Measurements from ENCODE around the gene DENND1C. TPM values are rescaled to one million over a fixed set of nuclear protein-coding genes. Genes with fewer than 3 reads are reported as not detected.

Gene DENND1C
- total and polyA plus RNA-seq, 7 donors, result 0.17 to 0.93 (median 0.27) TPM

DNA sequence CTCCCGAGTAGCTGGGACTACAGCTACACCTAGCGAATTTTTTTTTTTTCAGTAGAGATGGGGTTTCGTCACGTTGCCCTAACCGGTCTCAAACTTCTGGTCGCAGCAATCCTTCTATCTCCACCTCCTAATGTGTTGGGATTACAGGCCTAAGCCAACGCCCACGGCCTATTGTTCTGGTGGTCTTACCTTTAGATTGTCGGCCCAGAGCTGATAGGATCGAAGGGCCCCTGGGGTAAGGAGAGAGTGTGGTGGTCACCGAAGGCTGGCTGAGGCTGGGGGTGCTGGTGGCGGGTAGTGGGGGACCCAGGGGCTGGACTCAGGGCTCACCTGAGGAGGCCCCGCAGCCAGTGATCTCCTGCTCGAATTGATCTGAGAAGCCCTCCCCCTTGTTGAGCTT, 10.5 kb downstream of the DENND1C start:
- no peaks in the 10 kb centered on the region for H3K36me3 ChIP-seq (ENCODE audit: insufficient read depth in 1 of 2, low read depth in 1 of 2)
- TF ChIP-seq, protein P1, sequence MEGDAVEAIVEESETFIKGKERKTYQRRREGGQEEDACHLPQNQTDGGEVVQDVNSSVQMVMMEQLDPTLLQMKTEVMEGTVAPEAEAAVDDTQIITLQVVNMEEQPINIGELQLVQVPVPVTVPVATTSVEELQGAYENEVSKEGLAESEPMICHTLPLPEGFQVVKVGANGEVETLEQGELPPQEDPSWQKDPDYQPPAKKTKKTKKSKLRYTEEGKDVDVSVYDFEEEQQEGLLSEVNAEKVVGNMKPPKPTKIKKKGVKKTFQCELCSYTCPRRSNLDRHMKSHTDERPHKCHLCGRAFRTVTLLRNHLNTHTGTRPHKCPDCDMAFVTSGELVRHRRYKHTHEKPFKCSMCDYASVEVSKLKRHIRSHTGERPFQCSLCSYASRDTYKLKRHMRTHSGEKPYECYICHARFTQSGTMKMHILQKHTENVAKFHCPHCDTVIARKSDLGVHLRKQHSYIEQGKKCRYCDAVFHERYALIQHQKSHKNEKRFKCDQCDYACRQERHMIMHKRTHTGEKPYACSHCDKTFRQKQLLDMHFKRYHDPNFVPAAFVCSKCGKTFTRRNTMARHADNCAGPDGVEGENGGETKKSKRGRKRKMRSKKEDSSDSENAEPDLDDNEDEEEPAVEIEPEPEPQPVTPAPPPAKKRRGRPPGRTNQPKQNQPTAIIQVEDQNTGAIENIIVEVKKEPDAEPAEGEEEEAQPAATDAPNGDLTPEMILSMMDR (IDR thresholded peaks at IDR 0.05), result no peak
- DNase-seq, result no peak
- H3K4me1 ChIP-seq, result no peaks in the 10 kb centered on the region
- H3K4me3 ChIP-seq, result no peak overlapping the region
- WGBS, 3 donors, result 74 to 84% (median 74%) methylated on average over 14 of the region's 14 CpGs
- H3K27me3 ChIP-seq (ENCODE audit: insufficient read depth in 3 of 3, low read length in 2 of 3), result peaks cover 0 to 35% (median 18%) of the 10 kb centered on the region in 3 donors
- no peaks in the 10 kb centered on the region for H3K9me3 ChIP-seq
- H3K27ac ChIP-seq, result no peak overlapping the region
- ATAC-seq, result no peak
- intact Hi-C loops (cut with DNase I), result no loop called here

GRCh38 chr19:6470173-6470572, 11.4 kb downstream of the DENND1C start:
- Histone ChIP-seq H3K4me3 (no peak overlapping the region), H3K4me1 (no peaks in the 10 kb centered on the region), H3K9me3 (no peaks in the 10 kb centered on the region), H3K36me3 (ENCODE audit: insufficient read depth in 1 of 2, low read depth in 1 of 2) (no peaks in the 10 kb centered on the region), H3K27me3 (ENCODE audit: insufficient read depth in 3 of 3, low read length in 2 of 3) (peaks cover 0 to 30% (median 13%) of the 10 kb centered on the region in 3 donors), H3K27ac (no peak overlapping the region)
- intact Hi-C loops (cut with DNase I), result no loop called here
- TF ChIP-seq, protein P1 (IDR thresholded peaks at IDR 0.05), result no peak
- DNase-seq (no peak), ATAC-seq (no peak)
- 59 to 68% (median 63%) methylated on average over 8 of the region's 8 CpGs for WGBS, 3 donors

DNA sequence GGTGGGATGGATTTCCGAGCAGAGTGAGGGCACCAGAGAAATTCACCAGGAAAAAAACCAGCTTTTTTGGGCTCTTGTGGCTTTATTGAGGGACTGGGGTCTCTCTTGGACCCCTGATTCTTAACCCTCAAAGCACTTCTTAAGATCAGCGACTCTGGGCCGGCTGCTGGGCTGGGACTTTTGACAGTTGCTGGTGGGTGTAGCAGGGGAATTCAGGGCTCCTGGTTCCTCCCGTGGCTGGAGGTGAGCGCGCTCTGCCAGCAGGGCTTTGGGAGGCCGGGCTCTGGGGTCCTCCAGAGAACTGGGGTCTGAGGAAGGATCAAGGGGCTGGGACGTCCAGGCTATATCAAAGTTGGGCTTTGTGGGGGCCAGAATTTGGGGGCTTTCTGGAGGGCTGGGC, 14.2 kb downstream of the DENND1C start:
- WGBS, 3 donors, result 59 to 67% (median 61%) methylated on average over 8 of the region's 8 CpGs
- TF ChIP-seq, protein P1 (IDR thresholded peaks at IDR 0.05), result no peak
- Histone ChIP-seq H3K9me3 (no peaks in the 10 kb centered on the region), H3K36me3 (ENCODE audit: insufficient read depth in 1 of 2, low read depth in 1 of 2) (no peaks in the 10 kb centered on the region), H3K4me3 (no peak overlapping the region), H3K27ac (no peak overlapping the region), H3K4me1 (no peaks in the 10 kb centered on the region), H3K27me3 (ENCODE audit: insufficient read depth in 3 of 3, low read length in 2 of 3) (peaks cover 0 to 39% (median 16%) of the 10 kb centered on the region in 3 donors)
- no peak for DNase-seq
- intact Hi-C loops (cut with DNase I), result no loop called here
- no peak for ATAC-seq

DNA sequence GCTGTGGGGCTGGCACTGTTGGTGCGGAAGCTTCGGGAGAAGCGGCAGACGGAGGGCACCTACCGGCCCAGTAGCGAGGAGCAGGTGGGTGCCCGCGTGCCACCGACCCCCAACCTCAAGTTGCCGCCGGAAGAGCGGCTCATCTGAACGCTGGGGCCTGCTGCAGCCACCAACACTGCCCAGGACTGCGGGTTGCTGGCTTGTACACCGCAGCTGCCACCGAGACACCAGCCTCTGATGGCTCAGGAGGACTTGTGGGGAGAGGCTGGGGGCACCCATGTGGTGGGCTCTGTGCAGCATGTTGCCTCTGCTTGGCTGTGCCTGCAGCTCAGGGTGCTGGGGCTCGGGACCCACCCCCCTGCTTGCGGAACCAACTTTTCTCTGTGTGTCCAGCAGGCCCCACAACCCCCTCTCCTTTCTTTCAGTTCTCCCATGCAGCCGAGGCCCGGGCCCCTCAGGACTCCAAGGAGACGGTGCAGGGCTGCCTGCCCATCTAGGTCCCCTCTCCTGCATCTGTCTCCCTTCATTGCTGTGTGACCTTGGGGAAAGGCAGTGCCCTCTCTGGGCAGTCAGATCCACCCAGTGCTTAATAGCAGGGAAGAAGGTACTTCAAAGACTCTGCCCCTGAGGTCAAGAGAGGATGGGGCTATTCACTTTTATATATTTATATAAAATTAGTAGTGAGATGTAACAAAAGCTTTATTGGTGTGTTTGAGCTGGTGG, 14.9 kb downstream of the DENND1C start:
- no peak overlapping the region for H3K4me3 ChIP-seq
- intact Hi-C loops (cut with DNase I), result no loop called here
- peaks cover 0 to 39% (median 16%) of the 10 kb centered on the region in 3 donors for H3K27me3 ChIP-seq (ENCODE audit: insufficient read depth in 3 of 3, low read length in 2 of 3)
- no peak for ATAC-seq
- H3K4me1 ChIP-seq, result no peaks in the 10 kb centered on the region
- no peaks in the 10 kb centered on the region for H3K9me3 ChIP-seq
- 79 to 82% (median 80%) methylated on average over 21 of the region's 21 CpGs for WGBS, 3 donors
- DNase-seq, result no peak
- TF ChIP-seq, protein P1 (IDR thresholded peaks at IDR 0.05), result no peak
- no peak overlapping the region for H3K27ac ChIP-seq
- H3K36me3 ChIP-seq (ENCODE audit: insufficient read depth in 1 of 2, low read depth in 1 of 2), result no peaks in the 10 kb centered on the region

GRCh38 chr19:6465663-6466062, 15.9 kb downstream of the DENND1C start:
- TF ChIP-seq, protein P1 (IDR thresholded peaks at IDR 0.05), result no peak
- Histone ChIP-seq H3K4me3 (no peak overlapping the region), H3K27me3 (ENCODE audit: insufficient read depth in 3 of 3, low read length in 2 of 3) (peaks cover 0 to 38% (median 13%) of the 10 kb centered on the region in 3 donors), H3K9me3 (no peaks in the 10 kb centered on the region), H3K36me3 (ENCODE audit: insufficient read depth in 1 of 2, low read depth in 1 of 2) (no peaks in the 10 kb centered on the region), H3K27ac (no peak overlapping the region), H3K4me1 (no peaks in the 10 kb centered on the region)
- WGBS, 3 donors, result 85 to 93% (median 91%) methylated on average over 8 of the region's 8 CpGs
- no peak for ATAC-seq
- no peak for DNase-seq
- intact Hi-C loops (cut with DNase I), result no loop called here
